IPS DF 6.9 (cell line): Measurements from ENCODE around the gene RBAK.
"Not testable (repeated sequence)": the region's sequence is repeated elsewhere in the genome, so short reads cannot be mapped to it uniquely, and the experiment has no call there.

Experiments
- DNase-seq: peaks from one replicate; pipeline ENCODE4 v3.0.0-alpha.2; 2013; ENCODE audit warnings: low read depth, low spot score
- H3K27ac ChIP-seq: one replicate; pipeline ENCODE4 v1.5.1; 2013; ENCODE audit warnings: low read length, control low read depth
- H3K27me3 ChIP-seq: 2 replicates; pipeline ENCODE4 v1.6.1; 2013; ENCODE audit warnings: mild to moderate bottlenecking, low read length; ENCODE audit not compliant: control insufficient read depth, insufficient read depth
- H3K36me3 ChIP-seq: 2 replicates; pipeline ENCODE4 v1.6.1; 2013; ENCODE audit warnings: low read length; ENCODE audit not compliant: control insufficient read depth, insufficient read depth
- H3K4me1 ChIP-seq: 2 replicates; pipeline ENCODE4 v1.6.1; 2013; ENCODE audit warnings: low read length; ENCODE audit not compliant: control insufficient read depth, insufficient read depth
- H3K4me3 ChIP-seq: 2 replicates; pipeline ENCODE4 v1.5.1; 2013; ENCODE audit warnings: mild to moderate bottlenecking, low read length
- H3K9me3 ChIP-seq: 2 replicates; pipeline ENCODE4 v1.6.1; 2013; ENCODE audit warnings: low read length, inconsistent platforms; ENCODE audit not compliant: control insufficient read depth, insufficient read depth
- WGBS: extraction: QIAGEN DNeasy Blood & Tissue Kit; methylation state at CpG from one replicate; pipeline ENCODE4 v1.1.7; 2013; ENCODE audit warnings: mixed read lengths, missing lambda C conversion rate; ENCODE audit not compliant: insufficient read length, insufficient coverage; 5-methylcytosine and 5-hydroxymethylcytosine counted together

Gene RBAK

GRCh38 chr7:5045558-5046396, at the start of gene RBAK:
Gene RBAK (plus strand): TSS chr7:5045860. CDS start chr7:5048077, 2,217 bp downstream.
- peak; percentile 91 for DNase-seq
- Histone ChIP-seq H3K4me3 (peak within 1 kb of the TSS; percentile 74), H3K9me3 (no peaks in the 10 kb centered on the region), H3K27ac (no peak within 1 kb of the TSS), H3K4me1 (no peaks in the 10 kb centered on the region), H3K36me3 (0 out of 2 replicates have a peak, but pooled peaks cover 6% of the 10 kb centered on the region), H3K27me3 (no peaks in the 10 kb centered on the region)
- WGBS = no CpG with 5 or more reads among the region's 69 CpGs

- DNase-seq = no peak
- peaks cover 2% of the 10 kb centered on the region; the same call in 1 of the 2 replicates for H3K36me3 ChIP-seq
- no peak overlapping the region for H3K27ac ChIP-seq
- no peak overlapping the region for H3K4me3 ChIP-seq
- H3K9me3 ChIP-seq = no peaks in the 10 kb centered on the region
- no peaks in the 10 kb centered on the region for H3K4me1 ChIP-seq
- H3K27me3 ChIP-seq = no peaks in the 10 kb centered on the region
- WGBS = no CpG with 5 or more reads among the region's 7 CpGs
Measured at GRCh38 chr7:4996696-4997222, 48.9 kb upstream of the RBAK start.

- H3K27me3 ChIP-seq = no peaks in the 10 kb centered on the region
- H3K4me3 ChIP-seq = no peak overlapping the region
- peaks cover 2% of the 10 kb centered on the region; the same call in 1 of the 2 replicates for H3K36me3 ChIP-seq
- no peaks in the 10 kb centered on the region for H3K9me3 ChIP-seq
- no peak overlapping the region for H3K27ac ChIP-seq
- WGBS = no CpG with 5 or more reads among the region's 3 CpGs
- DNase-seq = no peak
- H3K4me1 ChIP-seq = no peaks in the 10 kb centered on the region
Measured at GRCh38 chr7:4998244-4998643, 47.4 kb upstream of the RBAK start.

- Histone ChIP-seq H3K4me1 (no peaks in the 10 kb centered on the region), H3K27ac (no peak overlapping the region), H3K4me3 (no peak overlapping the region), H3K9me3 (no peaks in the 10 kb centered on the region), H3K27me3 (no peaks in the 10 kb centered on the region), H3K36me3 (peaks cover 2% of the 10 kb centered on the region; the same call in 1 of the 2 replicates)
- DNase-seq = no peak
- no CpG with 5 or more reads among the region's 7 CpGs for WGBS
Measured at GRCh38 chr7:4998910-4999309, 46.8 kb upstream of the RBAK start.

GRCh38 chr7:4999369-4999950, 46.2 kb upstream of the RBAK start:
- H3K27ac ChIP-seq = no peak overlapping the region
- H3K27me3 ChIP-seq = no peaks in the 10 kb centered on the region
- H3K9me3 ChIP-seq = no peaks in the 10 kb centered on the region
- no peak for DNase-seq
- WGBS = no CpG with 5 or more reads among the region's 5 CpGs
- peaks cover 2% of the 10 kb centered on the region; the same call in 1 of the 2 replicates for H3K36me3 ChIP-seq
- H3K4me1 ChIP-seq = no peaks in the 10 kb centered on the region
- H3K4me3 ChIP-seq = no peak overlapping the region

- no CpG with 5 or more reads among the region's 4 CpGs for WGBS
- peaks cover 2% of the 10 kb centered on the region; the same call in 1 of the 2 replicates for H3K36me3 ChIP-seq
- no peak for DNase-seq
Measured at GRCh38 chr7:5001003-5001402, 44.7 kb upstream of the RBAK start.

GRCh38 chr7:5001911-5002310, 43.7 kb upstream of the RBAK start:
- Histone ChIP-seq H3K4me1 (no peaks in the 10 kb centered on the region), H3K36me3 (no peaks in the 10 kb centered on the region), H3K27ac (no peak overlapping the region), H3K27me3 (no peaks in the 10 kb centered on the region), H3K9me3 (no peaks in the 10 kb centered on the region), H3K4me3 (no peak overlapping the region)
- WGBS = no CpG with 5 or more reads among the region's 5 CpGs
- DNase-seq = no peak

More at GRCh38 chr7:5001003-5001402, 44.7 kb upstream of the RBAK start:
- H3K27ac ChIP-seq = no peak overlapping the region
- no peaks in the 10 kb centered on the region for H3K9me3 ChIP-seq
- H3K27me3 ChIP-seq = no peaks in the 10 kb centered on the region
- no peak overlapping the region for H3K4me3 ChIP-seq
- H3K4me1 ChIP-seq = no peaks in the 10 kb centered on the region

GRCh38 chr7:5005066-5005465, 40.6 kb upstream of the RBAK start:
- no CpG with 5 or more reads among the region's 1 CpG for WGBS

GRCh38 chr7:5012985-5013384, 32.7 kb upstream of the RBAK start:
- no peak overlapping the region for H3K4me3 ChIP-seq
- H3K4me1 ChIP-seq = no peaks in the 10 kb centered on the region
- WGBS = no CpG with 5 or more reads among the region's 7 CpGs
- H3K27me3 ChIP-seq = no peaks in the 10 kb centered on the region
- no peak for DNase-seq
- no peaks in the 10 kb centered on the region for H3K36me3 ChIP-seq
- no peak overlapping the region for H3K27ac ChIP-seq
- no peaks in the 10 kb centered on the region; the same call in 1 of the 2 replicates for H3K9me3 ChIP-seq

More at GRCh38 chr7:5005066-5005465, 40.6 kb upstream of the RBAK start:
- H3K9me3 ChIP-seq = no peaks in the 10 kb centered on the region
- H3K4me1 ChIP-seq = no peaks in the 10 kb centered on the region
- no peak for DNase-seq
- no peak overlapping the region for H3K4me3 ChIP-seq
- no peaks in the 10 kb centered on the region for H3K36me3 ChIP-seq
- no peaks in the 10 kb centered on the region for H3K27me3 ChIP-seq
- no peak overlapping the region for H3K27ac ChIP-seq

- not testable (repeated sequence) for DNase-seq, H3K27ac ChIP-seq, H3K4me1 ChIP-seq, H3K4me3 ChIP-seq, H3K9me3 ChIP-seq, H3K27me3 ChIP-seq, H3K36me3 ChIP-seq
- WGBS = no CpG with 5 or more reads among the region's 6 CpGs
Measured at GRCh38 chr7:5015936-5016335, 29.7 kb upstream of the RBAK start.
